AG10803 (cell line): ENCODE data around the gene UBE3A.
"Not testable (repeated sequence)": the region's sequence is repeated elsewhere in the genome, so short reads cannot be mapped to it uniquely, and the experiment has no call there.

Experiments used
- DNase-seq: peaks from one replicate; pipeline ENCODE4 v3.0.0; 2010; ENCODE audit warnings: low read depth
- H3K4me3 ChIP-seq: 2 replicates; pipeline ENCODE4 v1.5.1; 2011; ENCODE audit warnings: mild to moderate bottlenecking, low read length, control low read depth
- CTCF ChIP-seq: conservative IDR thresholded peaks from 2 replicates; pipeline ENCODE4 v1.5.1; 2011; ENCODE audit warnings: mild to moderate bottlenecking, low read length, control low read depth, inconsistent platforms

Gene UBE3A

GRCh38 chr15:25416693-25417092 is 22.1 kb downstream of the UBE3A start:
- TF ChIP-seq CTCF = no peak
- DNase-seq = no peak
- no peak overlapping the region for H3K4me3 ChIP-seq

- no peak for DNase-seq
- no peak overlapping the region for H3K4me3 ChIP-seq
- TF ChIP-seq CTCF = no peak
Measured at GRCh38 chr15:25415707-25416106, 23.1 kb downstream of the UBE3A start.

- TF ChIP-seq CTCF = no peak
- no peak for DNase-seq
- H3K4me3 ChIP-seq = no peak overlapping the region
Measured at GRCh38 chr15:25415217-25415616, 23.6 kb downstream of the UBE3A start.

- TF ChIP-seq CTCF = no peak
- no peak overlapping the region for H3K4me3 ChIP-seq
- no peak for DNase-seq
Measured at GRCh38 chr15:25410649-25411048, 28.2 kb downstream of the UBE3A start.

GRCh38 chr15:25409731-25410130 is 29.1 kb downstream of the UBE3A start:
- not testable (repeated sequence) for H3K4me3 ChIP-seq, DNase-seq

GRCh38 chr15:25408929-25409328 is 29.9 kb downstream of the UBE3A start:
- DNase-seq = no peak
- no peak overlapping the region for H3K4me3 ChIP-seq
- no peak for TF ChIP-seq CTCF

- no peak for DNase-seq
- no peak overlapping the region for H3K4me3 ChIP-seq
- TF ChIP-seq CTCF = no peak
Measured at GRCh38 chr15:25408428-25408827, 30.4 kb downstream of the UBE3A start.

- TF ChIP-seq CTCF = no peak
- H3K4me3 ChIP-seq = no peak overlapping the region
- DNase-seq = no peak
Measured at GRCh38 chr15:25407950-25408349, 30.9 kb downstream of the UBE3A start.
